TTC549 (cell line): ENCODE results near the gene SLFN12.
A peak's percentile ranks its signal among the peaks of the same experiment; 100 is the strongest.
"Not testable (repeated sequence)": the region's sequence is repeated elsewhere in the genome, so short reads cannot be mapped to it uniquely, and the experiment has no call there.

Experiments used
- FAIRE-seq: peaks from 2 replicates; lab custom pipeline; 2012; peaks lifted over from hg19 to GRCh38; lab: Jason Lieb, UNC

Gene SLFN12

GRCh38 chr17:35432176-35433074 is at the start of gene SLFN12:
TSS of gene SLFN12 (minus strand) at chr17:35432500. CDS start at chr17:35423028, 9,472 bp downstream.
- FAIRE-seq = peak; percentile 89

GRCh38 chr17:35479271-35479670 is 47.0 kb upstream of the SLFN12 start:
- no peak for FAIRE-seq

- no peak for FAIRE-seq
These were observed 44.9 kb upstream of the SLFN12 start for GRCh38 chr17:35477248-35477647.

- no peak for FAIRE-seq
These were observed 44.1 kb upstream of the SLFN12 start for GRCh38 chr17:35476283-35476820.

GRCh38 chr17:35468475-35468874 is 36.2 kb upstream of the SLFN12 start:
- no peak for FAIRE-seq

- no peak for FAIRE-seq
These were observed 35.5 kb upstream of the SLFN12 start for GRCh38 chr17:35467824-35468223.

- FAIRE-seq = no peak
These were observed 28.1 kb upstream of the SLFN12 start for GRCh38 chr17:35460354-35460851.

GRCh38 chr17:35454035-35454434 is 21.7 kb upstream of the SLFN12 start:
- not testable (repeated sequence) for FAIRE-seq

- FAIRE-seq = no peak
These were observed 20.9 kb upstream of the SLFN12 start for GRCh38 chr17:35453171-35453570.

GRCh38 chr17:35449371-35449931 is 17.2 kb upstream of the SLFN12 start:
- FAIRE-seq = no peak

GRCh38 chr17:35448899-35449227 is 16.6 kb upstream of the SLFN12 start:
- FAIRE-seq = no peak

GRCh38 chr17:35448214-35448898 is 16.1 kb upstream of the SLFN12 start, which contains the start of gene SLFN13:
TSS of gene SLFN13 (minus strand) at chr17:35448766. CDS start at chr17:35445680, 3,086 bp downstream.
- no peak for FAIRE-seq

GRCh38 chr17:35447499-35447898 is 15.2 kb upstream of the SLFN12 start:
- FAIRE-seq = no peak

GRCh38 chr17:35438433-35438832 is 6.1 kb upstream of the SLFN12 start:
- no peak for FAIRE-seq

GRCh38 chr17:35433075-35433894 is 985 bp upstream of the SLFN12 start:
- FAIRE-seq = no peak

- FAIRE-seq = no peak
These were observed 2.6 kb downstream of the SLFN12 start for GRCh38 chr17:35429702-35430101.

GRCh38 chr17:35428229-35428628 is 4.1 kb downstream of the SLFN12 start:
- FAIRE-seq = no peak

- no peak for FAIRE-seq
These were observed 8.5 kb downstream of the SLFN12 start for GRCh38 chr17:35423761-35424160.

- FAIRE-seq = not testable (repeated sequence)
These were observed 11.2 kb downstream of the SLFN12 start for GRCh38 chr17:35421069-35421468.

GRCh38 chr17:35416659-35417058 is 15.6 kb downstream of the SLFN12 start:
- FAIRE-seq = no peak

- not testable (repeated sequence) for FAIRE-seq
These were observed 17.6 kb downstream of the SLFN12 start for GRCh38 chr17:35414707-35415106.

GRCh38 chr17:35414247-35414646 is 18.1 kb downstream of the SLFN12 start:
- FAIRE-seq = no peak
